GM12878 (cell line): ENCODE measurements around the gene N4BP2.

ENCODE experiments used
- CBFB ChIP-seq: IDR thresholded peaks from 2 replicates; pipeline ENCODE4 v1.6.1; 2016; ENCODE audit warnings: antibody characterized with exemption, low read depth
- CHD2 ChIP-seq: IDR thresholded peaks from 2 replicates; pipeline ENCODE4 v1.6.1; 2011; ENCODE audit warnings: low read depth, low read length, improper control_type of control experiment, borderline replicate concordance
- FOXM1 ChIP-seq: IDR thresholded peaks from 2 replicates; pipeline ENCODE4 v1.6.1; 2012; ENCODE audit warnings: low read depth, mild to moderate bottlenecking, inconsistent platforms, low read length, moderate library complexity
- KDM1A ChIP-seq: fragments of 200-600 bp; sonication (generic); IDR thresholded peaks from 2 replicates; pipeline ENCODE4 v1.6.1; 2016; ENCODE audit warnings: borderline replicate concordance
- MAX ChIP-seq: IDR thresholded peaks from 2 replicates; pipeline ENCODE4 v1.6.1; 2012; ENCODE audit warnings: low read depth, low read length, improper control_type of control experiment
- PKNOX1 ChIP-seq: fragments of 450-650 bp; IDR thresholded peaks from 2 replicates; pipeline ENCODE4 v1.6.1; 2016; ENCODE audit warnings: mild to moderate bottlenecking
- RAD21 ChIP-seq: IDR thresholded peaks from 2 replicates; pipeline ENCODE4 v1.6.1; 2011; ENCODE audit warnings: mild to moderate bottlenecking, low read depth, low read length, moderate library complexity; ENCODE audit not compliant: insufficient read depth
- RAD51 ChIP-seq: fragments of 450-650 bp; IDR thresholded peaks from 2 replicates; pipeline ENCODE4 v1.6.1; 2016; ENCODE audit warnings: moderate library complexity, mild to moderate bottlenecking, inconsistent platforms
- SIN3A ChIP-seq: IDR thresholded peaks from 2 replicates; pipeline ENCODE4 v1.6.1; 2012; ENCODE audit warnings: low read depth, low read length, improper control_type of control experiment
- SMC3 ChIP-seq: IDR thresholded peaks from 2 replicates; pipeline ENCODE4 v1.6.1; 2011; ENCODE audit warnings: low read length, improper control_type of control experiment, borderline replicate concordance
- SPI1 ChIP-seq: IDR thresholded peaks from 2 replicates; pipeline ENCODE4 v1.6.1; 2011; ENCODE audit warnings: low read depth, mild to moderate bottlenecking, low read length, moderate library complexity, borderline replicate concordance; ENCODE audit not compliant: insufficient read depth
- ZNF217 ChIP-seq: fragments of 450-650 bp; IDR thresholded peaks from 2 replicates; pipeline ENCODE4 v1.6.1; 2017; ENCODE audit warnings: antibody characterized with exemption, mild to moderate bottlenecking
- TF ChIP-seq, protein P1 (sequence below), 3 experiments: IDR thresholded peaks in 2 of 3; conservative IDR thresholded peaks in 1 of 3; 2 replicates each; pipeline ENCODE4 v1.5.1; 2011; ENCODE audit warnings: low read depth in 3 of 3, low read length in 3 of 3, mild to moderate bottlenecking in 3 of 3, control low read depth in 2 of 3, moderate library complexity in 2 of 3, inconsistent platforms in 1 of 3, mixed read lengths in 1 of 3; ENCODE audit not compliant: control insufficient read depth in 2 of 3, insufficient read depth in 1 of 3; ENCODE audit errors: extremely low read depth in 1 of 3

DNA sequence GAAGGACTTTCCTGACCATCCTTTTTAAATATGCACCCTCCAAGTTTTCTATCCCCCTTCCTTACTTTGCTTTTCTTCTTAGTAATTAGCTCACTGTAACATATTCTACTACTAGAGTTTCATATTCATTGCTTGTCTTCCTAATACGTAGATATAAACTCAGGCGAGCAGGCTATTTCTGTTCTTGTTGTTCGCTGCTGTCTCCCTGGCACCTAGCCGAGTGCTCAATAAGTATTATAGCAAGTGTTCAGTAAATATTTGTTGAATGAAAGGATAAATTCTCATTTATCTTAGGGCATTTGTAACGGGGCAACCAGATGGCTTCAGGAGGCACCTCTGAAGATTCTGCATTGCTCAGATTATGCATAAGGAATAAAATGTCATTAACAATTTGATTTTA, 133.4 kb downstream of the N4BP2 start:
- no peak for TF ChIP-seq CHD2
- TF ChIP-seq, protein P1, sequence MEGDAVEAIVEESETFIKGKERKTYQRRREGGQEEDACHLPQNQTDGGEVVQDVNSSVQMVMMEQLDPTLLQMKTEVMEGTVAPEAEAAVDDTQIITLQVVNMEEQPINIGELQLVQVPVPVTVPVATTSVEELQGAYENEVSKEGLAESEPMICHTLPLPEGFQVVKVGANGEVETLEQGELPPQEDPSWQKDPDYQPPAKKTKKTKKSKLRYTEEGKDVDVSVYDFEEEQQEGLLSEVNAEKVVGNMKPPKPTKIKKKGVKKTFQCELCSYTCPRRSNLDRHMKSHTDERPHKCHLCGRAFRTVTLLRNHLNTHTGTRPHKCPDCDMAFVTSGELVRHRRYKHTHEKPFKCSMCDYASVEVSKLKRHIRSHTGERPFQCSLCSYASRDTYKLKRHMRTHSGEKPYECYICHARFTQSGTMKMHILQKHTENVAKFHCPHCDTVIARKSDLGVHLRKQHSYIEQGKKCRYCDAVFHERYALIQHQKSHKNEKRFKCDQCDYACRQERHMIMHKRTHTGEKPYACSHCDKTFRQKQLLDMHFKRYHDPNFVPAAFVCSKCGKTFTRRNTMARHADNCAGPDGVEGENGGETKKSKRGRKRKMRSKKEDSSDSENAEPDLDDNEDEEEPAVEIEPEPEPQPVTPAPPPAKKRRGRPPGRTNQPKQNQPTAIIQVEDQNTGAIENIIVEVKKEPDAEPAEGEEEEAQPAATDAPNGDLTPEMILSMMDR (IDR thresholded peaks at IDR 0.05 in 2 of 3, conservative IDR thresholded peaks at IDR 0.05 in 1 of 3; ENCODE audit: control insufficient read depth in 2 of 3, extremely low read depth in 1 of 3, insufficient read depth in 1 of 3, low read depth in 3 of 3, low read length in 3 of 3) = no peak
- TF ChIP-seq SPI1 = no peak
- TF ChIP-seq SMC3 = no peak
- TF ChIP-seq KDM1A = no peak
- no peak for TF ChIP-seq ZNF217
- TF ChIP-seq MAX = no peak
- TF ChIP-seq PKNOX1 = no peak
- no peak for TF ChIP-seq SIN3A
- no peak for TF ChIP-seq RAD21
- TF ChIP-seq RAD51 = no peak
- no peak for TF ChIP-seq CBFB
- TF ChIP-seq FOXM1 = no peak
